ENCODE data around the gene CALM3. TPM values are rescaled to one million over a fixed set of nuclear protein-coding genes. Genes with fewer than 3 reads are reported as not detected.

CALM3 gene
- total RNA-seq, 2 donors from 2014 or later: 70.5 to 79.6 TPM

- intact Hi-C loops (cut with DNase I): no loop called here
Measured at GRCh38 chr19:46621191-46622117, 20.3 kb downstream of the CALM3 start.

GRCh38 chr19:46622118-46622446 lies 21.0 kb downstream of the CALM3 start:
- WGBS, 2 donors: 40 to 55% methylated on average over 7 of the region's 7 CpGs
- no peak for ATAC-seq
- intact Hi-C loops (cut with DNase I): no loop called here
- H3K4me1 ChIP-seq: peaks cover 30% of the 10 kb centered on the region
- H3K36me3 ChIP-seq (replicated peaks in 1 of 2; ENCODE audit: insufficient read depth in 1 of 2, low read depth in 2 of 2): no peaks in the 10 kb centered on the region
- no peaks in the 10 kb centered on the region for H3K9me3 ChIP-seq
- no peak overlapping the region for H3K4me3 ChIP-seq
- H3K27ac ChIP-seq: no peak overlapping the region
- TF ChIP-seq CTCF (IDR thresholded peaks at IDR 0.05) (no peak), POLR2A (IDR thresholded peaks at IDR 0.05) (no peak)
- H3K27me3 ChIP-seq: no peaks in the 10 kb centered on the region
- no peak for DNase-seq

More at GRCh38 chr19:46621191-46622117, 20.3 kb downstream of the CALM3 start:
- TF ChIP-seq POLR2A (IDR thresholded peaks at IDR 0.05): no peak
- Histone ChIP-seq H3K27ac (peak overlapping the region in 1 of 4 donors; percentile 29), H3K27me3 (no peaks in the 10 kb centered on the region), H3K9me3 (no peaks in the 10 kb centered on the region), H3K4me3 (no peak overlapping the region), H3K4me1 (peaks cover 36% of the 10 kb centered on the region), H3K36me3 (replicated peaks in 1 of 2; ENCODE audit: insufficient read depth in 1 of 2, low read depth in 2 of 2) (no peaks in the 10 kb centered on the region)
- no peak for ATAC-seq
- 67 to 69% methylated on average over 20 to 32 of the region's 32 CpGs for WGBS, 2 donors
- no peak for DNase-seq

DNA sequence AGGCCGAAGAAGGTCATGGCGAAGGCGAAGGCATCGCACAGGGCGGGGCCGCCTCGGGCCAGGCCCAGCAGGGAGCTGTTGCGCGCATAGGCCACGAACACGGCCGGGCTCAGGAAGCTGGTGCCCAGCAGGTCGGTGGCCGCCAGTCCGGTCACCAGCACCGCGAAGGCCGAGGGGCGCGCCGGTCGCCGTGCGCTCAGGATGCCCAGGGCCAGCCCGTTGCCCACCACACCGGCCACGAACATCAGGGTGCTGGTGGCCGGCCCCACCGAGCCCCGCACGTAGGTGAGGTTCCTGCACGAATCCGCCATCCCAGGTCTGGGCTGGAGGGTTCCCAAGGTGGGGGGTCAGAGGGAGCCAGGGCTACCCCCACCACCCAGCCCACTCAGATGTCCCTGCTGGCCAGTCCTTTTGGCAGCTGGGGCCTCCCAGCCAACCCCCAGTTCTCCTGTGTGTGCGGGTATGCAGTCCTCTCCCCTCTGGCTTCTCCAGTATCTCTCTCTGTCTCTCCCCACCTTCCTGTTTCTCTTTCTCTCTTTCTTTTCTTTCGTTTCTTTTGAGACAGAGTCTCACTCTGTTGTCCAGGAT lies 22.9 kb downstream of the CALM3 start:
- no peak for TF ChIP-seq POLR2A (IDR thresholded peaks at IDR 0.05)
- TF ChIP-seq CTCF (IDR thresholded peaks at IDR 0.05): no peak
- H3K4me1 ChIP-seq: peaks cover 11% of the 10 kb centered on the region
- no peaks in the 10 kb centered on the region for H3K9me3 ChIP-seq
- H3K4me3 ChIP-seq: no peak overlapping the region
- DNase-seq: no peak
- WGBS, 2 donors: 87 to 91% methylated on average over 11 to 23 of the region's 35 CpGs
- no peaks in the 10 kb centered on the region for H3K27me3 ChIP-seq
- H3K36me3 ChIP-seq (replicated peaks in 1 of 2; ENCODE audit: insufficient read depth in 1 of 2, low read depth in 2 of 2): no peaks in the 10 kb centered on the region
- intact Hi-C loops (cut with DNase I): no loop called here
- H3K27ac ChIP-seq: peak overlapping the region in 1 of 4 donors; percentile 2
- ATAC-seq: no peak

GRCh38 chr19:46624958-46625661 lies 24.0 kb downstream of the CALM3 start, which contains the start of gene PTGIR:
PTGIR (minus strand) TSS chr19:46625089; CDS start chr19:46624225, 864 bp downstream.
- peak within 1 kb of the TSS in 3 of 4 donors; percentile 15 to 61 (median 29) for H3K27ac ChIP-seq
- TF ChIP-seq CTCF (IDR thresholded peaks at IDR 0.05) (no peak), POLR2A (IDR thresholded peaks at IDR 0.05) (peak in 2 of 3 donors; percentile 29 to 36)
- peak; percentile 46 for ATAC-seq
- intact Hi-C loops (cut with DNase I): no loop called here
- no peak within 1 kb of the TSS for H3K4me3 ChIP-seq
- H3K9me3 ChIP-seq: no peaks in the 10 kb centered on the region
- 67 to 70% methylated on average over 13 of the region's 13 CpGs for WGBS, 2 donors
- no peaks in the 10 kb centered on the region for H3K36me3 ChIP-seq (replicated peaks in 1 of 2; ENCODE audit: insufficient read depth in 1 of 2, low read depth in 2 of 2)
- peak in 3 of 4 donors; percentile 46 to 62 (median 54) for DNase-seq
- peaks cover 7% of the 10 kb centered on the region for H3K4me1 ChIP-seq
- no peaks in the 10 kb centered on the region for H3K27me3 ChIP-seq

- Histone ChIP-seq H3K27me3 (no peaks in the 10 kb centered on the region), H3K36me3 (replicated peaks in 1 of 2; ENCODE audit: insufficient read depth in 1 of 2, low read depth in 2 of 2) (no peaks in the 10 kb centered on the region), H3K27ac (peak overlapping the region in 3 of 4 donors; percentile 15 to 61 (median 29)), H3K4me1 (peaks cover 5% of the 10 kb centered on the region), H3K9me3 (no peaks in the 10 kb centered on the region), H3K4me3 (no peak overlapping the region)
- WGBS, 2 donors: 61 to 75% methylated on average over 5 to 12 of the region's 12 CpGs
- TF ChIP-seq POLR2A (IDR thresholded peaks at IDR 0.05): no peak
- no peak for TF ChIP-seq CTCF (IDR thresholded peaks at IDR 0.05)
- ATAC-seq (no peak), DNase-seq (no peak)
- intact Hi-C loops (cut with DNase I): no loop called here
Measured at GRCh38 chr19:46625731-46626130, 24.6 kb downstream of the CALM3 start.
